ENCODE data around the gene KRTAP10-8. TPM values are rescaled to one million over a fixed set of nuclear protein-coding genes. Genes with fewer than 3 reads are reported as not detected.

KRTAP10-8 gene
- total and polyA plus RNA-seq, 2 of the 4 experiments (the other 2 are of a cell fraction), result not detected

DNA sequence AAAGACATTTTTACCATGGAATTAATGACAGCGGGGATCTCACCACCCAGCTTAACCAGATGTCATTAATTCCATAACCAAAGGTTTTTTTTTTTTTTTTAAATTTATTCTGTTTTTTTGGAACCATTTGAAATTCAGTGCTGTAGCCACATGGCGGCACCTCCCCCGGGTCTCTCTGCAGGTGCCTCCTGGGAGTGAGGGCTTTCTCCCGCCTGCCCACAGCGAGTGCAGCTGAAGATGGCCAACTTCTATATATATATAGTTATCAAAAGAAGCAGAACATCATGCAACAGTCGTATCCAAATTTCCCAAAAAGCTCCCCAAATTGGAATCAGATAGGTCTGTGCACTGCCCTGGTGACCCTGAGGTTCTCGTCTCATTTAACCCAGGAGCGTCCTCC lies 3.6 kb downstream of the KRTAP10-8 start:
- Histone ChIP-seq H3K56ac (ENCODE audit: extremely low read depth, insufficient read depth, low read length) (no peak overlapping the region), H4K5ac (ENCODE audit: low read depth, low read length) (no peak overlapping the region), H3K4me2 (ENCODE audit: low read depth, low read length) (no peak overlapping the region), H2BK5ac (ENCODE audit: low read depth, low read length, poor library complexity, severe bottlenecking) (no peak overlapping the region), H3K23ac (ENCODE audit: low read depth, low read length) (no peak overlapping the region), H2BK15ac (ENCODE audit: low read depth, low read length) (no peak overlapping the region), H3K9me3 (ENCODE audit: control insufficient read depth, insufficient read depth, low read length) (peaks cover 13% of the 10 kb centered on the region), H4K8ac (ENCODE audit: low read depth in 2 of 2, low read length in 2 of 2) (no peak overlapping the region), H2AK9ac (replicated peaks; ENCODE audit: low read depth, low read length, poor library complexity) (no peak overlapping the region), H2BK20ac (ENCODE audit: low read depth, low read length) (no peak overlapping the region), H3K4ac (ENCODE audit: low read depth, low read length) (no peak overlapping the region), H3K27ac (ENCODE audit: insufficient read depth, low read length) (no peak overlapping the region), H2AFZ (replicated peaks; ENCODE audit: low read length, poor library complexity) (no peak overlapping the region), H3K36me3 (ENCODE audit: control insufficient read depth, insufficient read depth, low read length) (no peaks in the 10 kb centered on the region), H2BK120ac (ENCODE audit: low read depth, low read length) (no peak overlapping the region), H2AK5ac (ENCODE audit: low read depth, low read length) (no peak overlapping the region), H3K18ac (ENCODE audit: low read depth, low read length) (no peak overlapping the region), H3K4me3 (ENCODE audit: insufficient read depth, low read depth, low read length) (no peak overlapping the region), H4K91ac (ENCODE audit: insufficient read depth, low read depth, low read length) (no peak overlapping the region), H3K14ac (replicated peaks; ENCODE audit: low read depth, low read length) (no peak overlapping the region), H3K27me3 (ENCODE audit: control insufficient read depth, insufficient read depth, low read length) (peaks cover 3% of the 10 kb centered on the region; the same call in 1 of the 2 replicates), H3K4me1 (ENCODE audit: control insufficient read depth, insufficient read depth, low read length) (no peaks in the 10 kb centered on the region), H3K9me1 (ENCODE audit: insufficient read depth, low read length) (no peaks in the 10 kb centered on the region), H3K79me1 (ENCODE audit: low read depth in 1 of 2, low read length in 2 of 2) (no peaks in the 10 kb centered on the region), H4K20me1 (ENCODE audit: insufficient read depth, low read length) (no peaks in the 10 kb centered on the region), H3K9ac (ENCODE audit: low read depth, low read length) (no peak overlapping the region)
- intact Hi-C loops (cut with micrococcal nuclease), result no loop called here
- DNase-seq (no peak), ATAC-seq (ENCODE audit: low read depth) (no peak)
- no TSS peak for BruUV-seq (replicated peaks)
- no peak for TF ChIP-seq RFX5 (IDR thresholded peaks at IDR 0.05; ENCODE audit: low read depth, low read length)
- no peak for TF ChIP-seq POLR2A (IDR thresholded peaks at IDR 0.05; ENCODE audit: low read depth, low read length)
- TF ChIP-seq CHD1 (IDR thresholded peaks at IDR 0.05; ENCODE audit: low read depth, low read length), result no peak
- TF ChIP-seq RAD21 (IDR thresholded peaks at IDR 0.05; ENCODE audit: low read length), result no peak
- TF ChIP-seq BHLHE40 (IDR thresholded peaks at IDR 0.05; ENCODE audit: low read depth, low read length), result no peak
- no peak for TF ChIP-seq FOS (IDR thresholded peaks at IDR 0.05; ENCODE audit: low read depth, low read length)
- TF ChIP-seq, protein P1, sequence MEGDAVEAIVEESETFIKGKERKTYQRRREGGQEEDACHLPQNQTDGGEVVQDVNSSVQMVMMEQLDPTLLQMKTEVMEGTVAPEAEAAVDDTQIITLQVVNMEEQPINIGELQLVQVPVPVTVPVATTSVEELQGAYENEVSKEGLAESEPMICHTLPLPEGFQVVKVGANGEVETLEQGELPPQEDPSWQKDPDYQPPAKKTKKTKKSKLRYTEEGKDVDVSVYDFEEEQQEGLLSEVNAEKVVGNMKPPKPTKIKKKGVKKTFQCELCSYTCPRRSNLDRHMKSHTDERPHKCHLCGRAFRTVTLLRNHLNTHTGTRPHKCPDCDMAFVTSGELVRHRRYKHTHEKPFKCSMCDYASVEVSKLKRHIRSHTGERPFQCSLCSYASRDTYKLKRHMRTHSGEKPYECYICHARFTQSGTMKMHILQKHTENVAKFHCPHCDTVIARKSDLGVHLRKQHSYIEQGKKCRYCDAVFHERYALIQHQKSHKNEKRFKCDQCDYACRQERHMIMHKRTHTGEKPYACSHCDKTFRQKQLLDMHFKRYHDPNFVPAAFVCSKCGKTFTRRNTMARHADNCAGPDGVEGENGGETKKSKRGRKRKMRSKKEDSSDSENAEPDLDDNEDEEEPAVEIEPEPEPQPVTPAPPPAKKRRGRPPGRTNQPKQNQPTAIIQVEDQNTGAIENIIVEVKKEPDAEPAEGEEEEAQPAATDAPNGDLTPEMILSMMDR (conservative IDR thresholded peaks at IDR 0.05; ENCODE audit: low read depth, low read length), result no peak
- no peak for TF ChIP-seq SMC3 (IDR thresholded peaks at IDR 0.05; ENCODE audit: low read depth, low read length)
- TF ChIP-seq, protein P2, sequence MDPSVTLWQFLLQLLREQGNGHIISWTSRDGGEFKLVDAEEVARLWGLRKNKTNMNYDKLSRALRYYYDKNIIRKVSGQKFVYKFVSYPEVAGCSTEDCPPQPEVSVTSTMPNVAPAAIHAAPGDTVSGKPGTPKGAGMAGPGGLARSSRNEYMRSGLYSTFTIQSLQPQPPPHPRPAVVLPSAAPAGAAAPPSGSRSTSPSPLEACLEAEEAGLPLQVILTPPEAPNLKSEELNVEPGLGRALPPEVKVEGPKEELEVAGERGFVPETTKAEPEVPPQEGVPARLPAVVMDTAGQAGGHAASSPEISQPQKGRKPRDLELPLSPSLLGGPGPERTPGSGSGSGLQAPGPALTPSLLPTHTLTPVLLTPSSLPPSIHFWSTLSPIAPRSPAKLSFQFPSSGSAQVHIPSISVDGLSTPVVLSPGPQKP (IDR thresholded peaks at IDR 0.05; ENCODE audit: borderline replicate concordance, low read depth, low read length), result no peak
- POLR2A ChIA-PET (ENCODE audit: unreplicated experiment), result no interaction called here
- 61% methylated on average over 2 of the region's 8 CpGs; no CpG with 5 or more reads in 1 of the 2 experiments for WGBS, 2 experiments (ENCODE audit: extremely low coverage in 2 of 2, insufficient read length in 1 of 2)
- CTCF ChIA-PET, result no interaction called here
- dilution Hi-C loops (cut with HindIII; ENCODE audit: low sequenced_read_pairs, unreplicated experiment), result no loop called here
- in situ Hi-C loops (cut with MboI; ENCODE audit: low sequenced_read_pairs), result no loop called here

Measured in IMR-90 (cell line).